Measurements from ENCODE around the gene ERMN.
A peak's percentile ranks its signal among the peaks of the same experiment; 100 is the strongest.

Gene ERMN

GRCh38 chr2:157327621-157328500 is 2.2 kb upstream of the ERMN start:
- DNase-seq, result peak; percentile 92

GRCh38 chr2:157327200-157327599 is 1.6 kb upstream of the ERMN start:
- no peak for DNase-seq

- no peak for DNase-seq
Observed at GRCh38 chr2:157326698-157327097, 1.1 kb upstream of the ERMN start.

- no peak for DNase-seq
Observed at GRCh38 chr2:157324331-157324843, 1.2 kb downstream of the ERMN start.

- no peak for DNase-seq
Observed at GRCh38 chr2:157322432-157322831, 3.2 kb downstream of the ERMN start.

GRCh38 chr2:157321466-157321865 is 4.2 kb downstream of the ERMN start:
- no peak for DNase-seq

- no peak for DNase-seq
Observed at GRCh38 chr2:157320409-157320808, 5.2 kb downstream of the ERMN start.

GRCh38 chr2:157319795-157320194 is 5.8 kb downstream of the ERMN start:
- DNase-seq, result no peak

GRCh38 chr2:157318884-157319283 is 6.7 kb downstream of the ERMN start:
- no peak for DNase-seq

- DNase-seq, result no peak
Observed at GRCh38 chr2:157315901-157316300, 9.7 kb downstream of the ERMN start.

- DNase-seq, result no peak
Observed at GRCh38 chr2:157312866-157313486, 12.6 kb downstream of the ERMN start.

- DNase-seq, result no peak
Observed at GRCh38 chr2:157311706-157312105, 13.9 kb downstream of the ERMN start.

- DNase-seq, result no peak
Observed at GRCh38 chr2:157309878-157310277, 15.7 kb downstream of the ERMN start.

- DNase-seq, result no peak
Observed at GRCh38 chr2:157307021-157307420, 18.6 kb downstream of the ERMN start.

- no peak for DNase-seq
Observed at GRCh38 chr2:157305723-157306110, 19.9 kb downstream of the ERMN start.

GRCh38 chr2:157304811-157305722 is 20.6 kb downstream of the ERMN start:
- no peak for DNase-seq

GRCh38 chr2:157303612-157304011 is 22.0 kb downstream of the ERMN start:
- no peak for DNase-seq

- peak; percentile 17 for DNase-seq
Observed at GRCh38 chr2:157302492-157303099, 23.0 kb downstream of the ERMN start.

GRCh38 chr2:157301307-157301706 is 24.3 kb downstream of the ERMN start:
- no peak for DNase-seq

GRCh38 chr2:157296958-157297357 is 28.7 kb downstream of the ERMN start:
- no peak for DNase-seq

- no peak for DNase-seq
Observed at GRCh38 chr2:157296490-157296889, 29.1 kb downstream of the ERMN start.

GRCh38 chr2:157292853-157293252 is 32.8 kb downstream of the ERMN start:
- no peak for DNase-seq

- DNase-seq, result no peak
Observed at GRCh38 chr2:157291018-157291417, 34.6 kb downstream of the ERMN start.
